SJSA1 (cell line): ENCODE results near the gene DYNLT2. TPM values are rescaled to one million over a fixed set of nuclear protein-coding genes. Genes with fewer than 3 reads are reported as not detected.

Experiments
- DNase-seq, 2 experiments: peaks; one replicate each; pipeline ENCODE4 v3.0.0-alpha.2; 2015 to 2020; ENCODE audit warnings: low spot score in 2 of 2, low read depth in 1 of 2
- H3K27ac ChIP-seq: fragments of 250-450 bp; sonication (Bioruptor Pico); 2 replicates; pipeline ENCODE4 v1.5.1; 2020; ENCODE audit warnings: mild to moderate bottlenecking, moderate library complexity
- H3K27me3 ChIP-seq: fragments of 250-450 bp; sonication (Bioruptor Pico); replicated peaks from 2 replicates; pipeline ENCODE4 v1.5.1; 2020; ENCODE audit warnings: mild to moderate bottlenecking, moderate library complexity
- H3K36me3 ChIP-seq: fragments of 250-450 bp; sonication (Bioruptor Pico); 2 replicates; pipeline ENCODE4 v1.5.1; 2020; ENCODE audit warnings: mild to moderate bottlenecking
- H3K4me1 ChIP-seq: fragments of 250-450 bp; sonication (Bioruptor Pico); replicated peaks from 2 replicates; pipeline ENCODE4 v1.6.1; 2021; ENCODE audit warnings: mild to moderate bottlenecking
- H3K4me3 ChIP-seq: fragments of 250-450 bp; sonication (Bioruptor Pico); 2 replicates; pipeline ENCODE4 v1.5.1; 2020; ENCODE audit warnings: mild to moderate bottlenecking
- H3K9me3 ChIP-seq: fragments of 250-450 bp; sonication (Bioruptor Pico); replicated peaks from 2 replicates; pipeline ENCODE4 v1.5.1; 2020; ENCODE audit warnings: mild to moderate bottlenecking
- total RNA-seq: library from RNA; depleted of rRNA; stranded (reverse); fragments of >200 nt; shearing (Covaris generic); gene quantifications from 2 replicates; pipeline ENCODE4 v1.2.3, GENCODE V29; 2014

DYNLT2 gene
- total RNA-seq, 1 experiment from 2014 or later = 0.68 TPM

- no peak overlapping the region for H3K4me3 ChIP-seq
- H3K27ac ChIP-seq = no peak overlapping the region
- H3K27me3 ChIP-seq = peaks cover 20% of the 10 kb centered on the region
- H3K9me3 ChIP-seq = no peaks in the 10 kb centered on the region
- H3K36me3 ChIP-seq = no peaks in the 10 kb centered on the region
- DNase-seq = peak in 1 of 2 experiments; percentile 39
- H3K4me1 ChIP-seq = peaks cover 13% of the 10 kb centered on the region
These were observed 38.0 kb upstream of the DYNLT2 start for GRCh38 chr6:169789146-169789943.

GRCh38 chr6:169788809-169789145 lies 37.4 kb upstream of the DYNLT2 start:
- Histone ChIP-seq H3K27ac (no peak overlapping the region), H3K4me3 (no peak overlapping the region), H3K27me3 (peaks cover 20% of the 10 kb centered on the region), H3K36me3 (no peaks in the 10 kb centered on the region), H3K9me3 (no peaks in the 10 kb centered on the region), H3K4me1 (peaks cover 13% of the 10 kb centered on the region)
- DNase-seq = no peak

DNA sequence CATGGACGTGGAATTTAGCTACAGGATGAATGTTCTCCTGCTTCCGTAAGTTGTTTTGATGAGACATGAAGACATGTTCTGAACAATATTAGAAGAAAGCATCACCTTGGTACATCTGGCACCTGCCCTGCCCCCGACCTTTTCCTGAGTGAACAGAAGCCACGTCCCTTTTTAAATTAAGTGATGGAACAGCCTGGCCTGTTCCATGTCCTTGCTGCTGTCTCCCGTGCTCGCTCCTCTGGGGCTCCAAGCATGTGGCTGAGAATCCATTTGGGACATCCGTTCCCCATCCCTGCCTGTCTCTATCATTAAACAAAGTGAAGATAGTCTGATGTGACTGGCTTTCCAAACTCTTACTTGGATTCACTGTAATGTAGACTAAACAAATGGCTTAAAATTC lies 36.4 kb upstream of the DYNLT2 start:
- peak in 1 of 2 experiments; percentile 21 for DNase-seq
- H3K27me3 ChIP-seq = peaks cover 20% of the 10 kb centered on the region
- H3K9me3 ChIP-seq = no peaks in the 10 kb centered on the region
- H3K4me3 ChIP-seq = no peak overlapping the region
- no peak overlapping the region for H3K27ac ChIP-seq
- H3K36me3 ChIP-seq = no peaks in the 10 kb centered on the region
- H3K4me1 ChIP-seq = peaks cover 13% of the 10 kb centered on the region

GRCh38 chr6:169786349-169786748 lies 35.0 kb upstream of the DYNLT2 start:
- Histone ChIP-seq H3K27ac (no peak overlapping the region), H3K9me3 (no peaks in the 10 kb centered on the region), H3K4me3 (no peak overlapping the region), H3K36me3 (no peaks in the 10 kb centered on the region), H3K4me1 (peaks cover 13% of the 10 kb centered on the region), H3K27me3 (peaks cover 16% of the 10 kb centered on the region)
- DNase-seq = peak in 1 of 2 experiments; percentile 16

DNA sequence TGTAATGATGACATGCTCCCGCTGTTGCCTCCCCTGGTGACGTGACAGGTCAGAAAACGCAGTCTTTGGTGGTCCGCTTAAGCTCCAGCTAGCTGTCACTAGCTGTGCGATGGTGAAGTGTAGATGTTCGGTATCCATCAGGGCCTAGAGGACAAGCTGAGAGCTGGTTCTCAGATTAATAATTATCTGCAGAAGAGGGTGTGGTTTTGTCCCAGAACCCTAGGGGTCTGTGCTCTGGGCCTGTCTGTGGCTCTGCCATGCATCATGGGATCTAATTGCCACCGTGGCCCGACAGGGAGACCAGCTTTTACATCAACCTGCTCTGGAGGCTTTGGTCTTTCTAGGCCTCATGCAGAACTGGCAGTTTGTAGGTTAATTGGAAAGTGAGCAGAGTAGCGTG lies 34.2 kb upstream of the DYNLT2 start:
- DNase-seq = peak in 1 of 2 experiments; percentile 17
- Histone ChIP-seq H3K4me1 (peaks cover 12% of the 10 kb centered on the region), H3K27ac (no peak overlapping the region), H3K36me3 (no peaks in the 10 kb centered on the region), H3K9me3 (no peaks in the 10 kb centered on the region), H3K27me3 (peaks cover 8% of the 10 kb centered on the region), H3K4me3 (no peak overlapping the region)

GRCh38 chr6:169784821-169785340 lies 33.5 kb upstream of the DYNLT2 start:
- Histone ChIP-seq H3K4me3 (no peak overlapping the region), H3K9me3 (no peaks in the 10 kb centered on the region), H3K4me1 (peaks cover 9% of the 10 kb centered on the region), H3K36me3 (no peaks in the 10 kb centered on the region), H3K27ac (no peak overlapping the region), H3K27me3 (peaks cover 7% of the 10 kb centered on the region)
- DNase-seq = peak in 1 of 2 experiments; percentile 34

GRCh38 chr6:169783971-169784820 lies 32.8 kb upstream of the DYNLT2 start:
- H3K27ac ChIP-seq = no peak overlapping the region
- no peak overlapping the region for H3K4me3 ChIP-seq
- DNase-seq = peak in 1 of 2 experiments; percentile 42
- no peaks in the 10 kb centered on the region for H3K9me3 ChIP-seq
- H3K36me3 ChIP-seq = no peaks in the 10 kb centered on the region
- H3K4me1 ChIP-seq = peaks cover 5% of the 10 kb centered on the region; the same call in 1 of the 2 replicates
- H3K27me3 ChIP-seq = peaks cover 3% of the 10 kb centered on the region

- Histone ChIP-seq H3K9me3 (no peaks in the 10 kb centered on the region), H3K27ac (no peak overlapping the region), H3K36me3 (no peaks in the 10 kb centered on the region), H3K4me3 (no peak overlapping the region), H3K27me3 (no peaks in the 10 kb centered on the region), H3K4me1 (peaks cover 5% of the 10 kb centered on the region; the same call in 1 of the 2 replicates)
- peak in 1 of 2 experiments; percentile 34 for DNase-seq
These were observed 32.0 kb upstream of the DYNLT2 start for GRCh38 chr6:169783401-169783800.

- no peak for DNase-seq
- Histone ChIP-seq H3K27ac (no peak overlapping the region), H3K4me1 (peaks cover 5% of the 10 kb centered on the region; the same call in 1 of the 2 replicates), H3K9me3 (no peaks in the 10 kb centered on the region), H3K36me3 (no peaks in the 10 kb centered on the region), H3K27me3 (no peaks in the 10 kb centered on the region), H3K4me3 (no peak overlapping the region)
These were observed 31.6 kb upstream of the DYNLT2 start for GRCh38 chr6:169782966-169783365.

GRCh38 chr6:169780571-169781091 lies 29.3 kb upstream of the DYNLT2 start:
- Histone ChIP-seq H3K27ac (no peak overlapping the region), H3K36me3 (0 out of 2 replicates have a peak, but pooled peaks cover 3% of the 10 kb centered on the region), H3K4me3 (no peak overlapping the region), H3K9me3 (no peaks in the 10 kb centered on the region), H3K27me3 (no peaks in the 10 kb centered on the region), H3K4me1 (peaks cover 5% of the 10 kb centered on the region; the same call in 1 of the 2 replicates)
- DNase-seq = peak in 1 of 2 experiments; percentile 66

GRCh38 chr6:169779896-169780295 lies 28.5 kb upstream of the DYNLT2 start:
- H3K9me3 ChIP-seq = no peaks in the 10 kb centered on the region
- no peak overlapping the region for H3K4me3 ChIP-seq
- DNase-seq = no peak
- no peak overlapping the region for H3K27ac ChIP-seq
- 0 out of 2 replicates have a peak, but pooled peaks cover 3% of the 10 kb centered on the region for H3K36me3 ChIP-seq
- no peaks in the 10 kb centered on the region for H3K27me3 ChIP-seq
- H3K4me1 ChIP-seq = peaks cover 5% of the 10 kb centered on the region; the same call in 1 of the 2 replicates

GRCh38 chr6:169779092-169779815 lies 27.9 kb upstream of the DYNLT2 start:
- H3K27me3 ChIP-seq = no peaks in the 10 kb centered on the region
- peaks cover 5% of the 10 kb centered on the region; the same call in 1 of the 2 replicates for H3K4me1 ChIP-seq
- H3K4me3 ChIP-seq = no peak overlapping the region
- 0 out of 2 replicates have a peak, but pooled peaks cover 3% of the 10 kb centered on the region for H3K36me3 ChIP-seq
- no peak overlapping the region for H3K27ac ChIP-seq
- H3K9me3 ChIP-seq = no peaks in the 10 kb centered on the region
- no peak for DNase-seq

GRCh38 chr6:169778646-169779045 lies 27.3 kb upstream of the DYNLT2 start:
- Histone ChIP-seq H3K36me3 (0 out of 2 replicates have a peak, but pooled peaks cover 3% of the 10 kb centered on the region), H3K9me3 (no peaks in the 10 kb centered on the region), H3K4me3 (no peak overlapping the region), H3K4me1 (peaks cover 5% of the 10 kb centered on the region; the same call in 1 of the 2 replicates), H3K27me3 (no peaks in the 10 kb centered on the region), H3K27ac (no peak overlapping the region)
- DNase-seq = no peak
